SJCRH30 (cell line): ENCODE measurements around the gene MRPL38. TPM values are rescaled to one million over a fixed set of nuclear protein-coding genes. Genes with fewer than 3 reads are reported as not detected.
A peak's percentile ranks its signal among the peaks of the same experiment; 100 is the strongest.

Source experiments
- DNase-seq, 2 experiments: peaks; one replicate each; pipeline ENCODE4 v3.0.0-alpha.2; 2015 to 2020
- H3K27ac ChIP-seq: fragments of 250-450 bp; sonication (Bioruptor Pico); 2 replicates; pipeline ENCODE4 v1.5.1; 2020; ENCODE audit warnings: mild to moderate bottlenecking, moderate library complexity
- H3K27me3 ChIP-seq: fragments of 250-450 bp; sonication (Bioruptor Pico); 2 replicates; pipeline ENCODE4 v1.5.1; 2020; ENCODE audit warnings: mild to moderate bottlenecking, moderate library complexity
- H3K36me3 ChIP-seq: fragments of 250-450 bp; sonication (Bioruptor Pico); 2 replicates; pipeline ENCODE4 v1.5.1; 2020; ENCODE audit warnings: mild to moderate bottlenecking, moderate library complexity
- H3K4me1 ChIP-seq: fragments of 250-450 bp; sonication (Bioruptor Pico); 2 replicates; pipeline ENCODE4 v1.5.1; 2020; ENCODE audit warnings: mild to moderate bottlenecking, moderate library complexity
- H3K4me3 ChIP-seq: fragments of 250-450 bp; sonication (Bioruptor Pico); 2 replicates; pipeline ENCODE4 v1.5.1; 2020; ENCODE audit warnings: mild to moderate bottlenecking, moderate library complexity
- H3K9me3 ChIP-seq: fragments of 250-450 bp; sonication (Bioruptor Pico); replicated peaks from 2 replicates; pipeline ENCODE4 v1.5.1; 2020; ENCODE audit warnings: mild to moderate bottlenecking, moderate library complexity
- total RNA-seq: library from RNA; depleted of rRNA; stranded (reverse); fragments of >200 nt; shearing (Covaris generic); gene quantifications from 2 replicates; pipeline ENCODE4 v1.2.3, GENCODE V29; 2014

Gene MRPL38
- total RNA-seq, 1 experiment from 2014 or later: 43.6 TPM

GRCh38 chr17:75909812-75910274, 5.2 kb upstream of the MRPL38 start:
- 0 out of 2 replicates have a peak, but pooled peaks cover 7% of the 10 kb centered on the region for H3K4me1 ChIP-seq
- H3K4me3 ChIP-seq: no peak overlapping the region
- H3K36me3 ChIP-seq: no peaks in the 10 kb centered on the region
- no peaks in the 10 kb centered on the region for H3K9me3 ChIP-seq
- H3K27ac ChIP-seq: no peak overlapping the region
- DNase-seq: no peak
- H3K27me3 ChIP-seq: no peaks in the 10 kb centered on the region

- Histone ChIP-seq H3K27me3 (no peaks in the 10 kb centered on the region), H3K36me3 (no peaks in the 10 kb centered on the region), H3K4me3 (no peak overlapping the region), H3K27ac (no peak overlapping the region), H3K4me1 (0 out of 2 replicates have a peak, but pooled peaks cover 7% of the 10 kb centered on the region), H3K9me3 (no peaks in the 10 kb centered on the region)
- DNase-seq: no peak
Measured at GRCh38 chr17:75909051-75909811, 4.5 kb upstream of the MRPL38 start.

GRCh38 chr17:75908201-75908600, 3.5 kb upstream of the MRPL38 start:
- no peaks in the 10 kb centered on the region for H3K27me3 ChIP-seq
- no peaks in the 10 kb centered on the region for H3K9me3 ChIP-seq
- no peak overlapping the region for H3K4me3 ChIP-seq
- 0 out of 2 replicates have a peak, but pooled peaks cover 7% of the 10 kb centered on the region for H3K4me1 ChIP-seq
- no peak overlapping the region for H3K27ac ChIP-seq
- DNase-seq: no peak
- H3K36me3 ChIP-seq: no peaks in the 10 kb centered on the region

GRCh38 chr17:75906143-75906884, 1.6 kb upstream of the MRPL38 start:
- no peak for DNase-seq
- H3K4me3 ChIP-seq: no peak overlapping the region
- no peak overlapping the region for H3K27ac ChIP-seq
- peaks cover 5% of the 10 kb centered on the region; the same call in 1 of the 2 replicates for H3K36me3 ChIP-seq
- H3K27me3 ChIP-seq: no peaks in the 10 kb centered on the region
- 0 out of 2 replicates have a peak, but pooled peaks cover 7% of the 10 kb centered on the region for H3K4me1 ChIP-seq
- no peaks in the 10 kb centered on the region for H3K9me3 ChIP-seq

- peaks cover 35% of the 10 kb centered on the region for H3K36me3 ChIP-seq
- no peak overlapping the region for H3K4me3 ChIP-seq
- 0 out of 2 replicates have a peak, but pooled peaks cover 5% of the 10 kb centered on the region for H3K4me1 ChIP-seq
- no peak for DNase-seq
- no peak overlapping the region for H3K27ac ChIP-seq
- no peaks in the 10 kb centered on the region for H3K27me3 ChIP-seq
- no peaks in the 10 kb centered on the region for H3K9me3 ChIP-seq
Measured at GRCh38 chr17:75902406-75902805, 2.3 kb downstream of the MRPL38 start.

DNA sequence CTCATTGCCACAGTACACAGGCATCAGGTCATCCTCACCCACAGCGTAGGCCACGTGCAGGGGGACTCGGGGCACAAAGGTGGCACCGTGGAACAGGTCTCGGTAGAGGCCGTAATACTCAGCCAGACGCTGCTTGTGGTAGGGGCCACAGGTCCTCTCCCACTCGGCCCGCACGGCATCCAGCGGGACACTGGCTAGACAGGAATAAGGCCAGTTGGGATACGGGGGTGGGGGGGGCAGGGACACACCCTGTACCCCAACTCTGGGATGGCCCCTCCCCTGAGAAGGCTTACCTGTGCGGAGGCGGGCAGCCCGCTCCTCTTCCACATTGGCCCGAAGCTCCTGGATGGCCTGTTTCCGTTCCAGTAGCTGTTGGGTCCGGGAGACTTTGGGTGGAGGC, 3.0 kb downstream of the MRPL38 start:
- DNase-seq: no peak
- Histone ChIP-seq H3K27me3 (no peaks in the 10 kb centered on the region), H3K9me3 (no peaks in the 10 kb centered on the region), H3K4me3 (no peak overlapping the region), H3K27ac (no peak overlapping the region), H3K4me1 (0 out of 2 replicates have a peak, but pooled peaks cover 5% of the 10 kb centered on the region), H3K36me3 (peaks cover 36% of the 10 kb centered on the region)

GRCh38 chr17:75900691-75901533, 3.8 kb downstream of the MRPL38 start:
- H3K4me3 ChIP-seq: no peak overlapping the region
- H3K4me1 ChIP-seq: no peaks in the 10 kb centered on the region
- no peaks in the 10 kb centered on the region for H3K27me3 ChIP-seq
- no peak for DNase-seq
- H3K27ac ChIP-seq: no peak overlapping the region
- H3K36me3 ChIP-seq: peaks cover 36% of the 10 kb centered on the region
- no peaks in the 10 kb centered on the region for H3K9me3 ChIP-seq

DNA sequence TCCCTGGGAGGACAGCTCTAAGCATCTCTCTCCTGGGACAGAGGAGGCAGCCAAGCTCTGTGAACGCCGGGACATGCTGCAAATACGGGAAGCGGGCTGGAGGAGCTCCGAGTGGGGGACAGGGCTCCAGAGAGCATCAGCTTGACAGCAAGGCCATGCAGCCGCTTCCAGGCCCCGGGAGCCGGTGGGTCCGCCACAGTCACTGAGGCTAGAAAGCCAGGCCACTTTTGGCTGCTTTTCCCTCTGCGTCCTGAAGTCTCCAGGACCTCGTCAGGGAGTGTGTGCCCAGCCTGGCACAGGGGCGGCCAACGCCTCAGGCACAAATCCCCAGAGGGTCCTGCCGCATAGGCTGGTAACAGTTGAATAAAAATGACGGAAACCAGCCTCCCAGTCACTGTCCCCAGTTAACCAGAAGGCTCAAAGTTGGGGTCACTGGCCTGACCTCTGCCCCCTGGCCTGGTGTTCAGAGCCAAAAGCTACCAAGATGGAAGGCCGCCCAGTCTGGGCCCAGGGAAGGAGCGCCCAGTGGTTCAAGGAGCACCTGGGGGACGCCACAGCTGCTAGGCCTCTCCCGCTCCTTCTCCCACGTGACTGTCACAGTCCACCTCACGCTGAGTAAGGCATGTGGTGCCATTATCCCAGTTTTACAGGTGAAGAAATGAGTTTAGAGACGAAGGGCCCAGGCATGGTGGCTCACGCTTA, 4.8 kb downstream of the MRPL38 start:
- Histone ChIP-seq H3K27me3 (no peaks in the 10 kb centered on the region), H3K4me1 (no peaks in the 10 kb centered on the region), H3K4me3 (no peak overlapping the region), H3K27ac (no peak overlapping the region), H3K36me3 (peaks cover 36% of the 10 kb centered on the region), H3K9me3 (no peaks in the 10 kb centered on the region)
- no peak for DNase-seq

DNA sequence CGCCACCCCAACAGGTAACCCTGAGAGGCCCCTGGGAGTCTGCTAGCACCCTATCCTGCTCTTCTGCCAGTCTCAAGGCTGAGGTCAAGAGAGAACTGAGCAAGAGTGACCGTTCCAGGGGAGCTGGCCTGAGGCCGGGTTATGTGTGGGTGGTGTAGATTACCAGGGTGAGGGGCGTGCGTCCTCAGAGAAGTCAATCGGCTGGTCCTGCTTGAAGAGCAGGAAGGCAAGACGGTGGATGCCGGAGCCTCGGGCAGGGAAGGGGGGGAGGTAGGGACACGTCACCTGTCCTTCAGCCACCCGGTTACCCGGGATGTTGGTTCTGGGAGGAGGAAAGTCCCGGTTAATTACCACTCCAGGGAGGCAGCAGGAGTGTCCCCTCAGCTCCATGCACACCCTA, 5.3 kb downstream of the MRPL38 start:
- Histone ChIP-seq H3K27ac (no peak overlapping the region), H3K4me3 (no peak overlapping the region)

GRCh38 chr17:75898791-75899190, 5.9 kb downstream of the MRPL38 start:
- Histone ChIP-seq H3K36me3 (peaks cover 36% of the 10 kb centered on the region), H3K4me3 (no peak overlapping the region), H3K9me3 (no peaks in the 10 kb centered on the region), H3K27ac (no peak overlapping the region), H3K4me1 (no peaks in the 10 kb centered on the region), H3K27me3 (no peaks in the 10 kb centered on the region)
- DNase-seq: no peak

More for the DNA sequence above, 5.3 kb downstream of the MRPL38 start:
- H3K36me3 ChIP-seq: peaks cover 36% of the 10 kb centered on the region
- H3K9me3 ChIP-seq: no peaks in the 10 kb centered on the region
- H3K4me1 ChIP-seq: no peaks in the 10 kb centered on the region
- DNase-seq: no peak
- H3K27me3 ChIP-seq: no peaks in the 10 kb centered on the region

GRCh38 chr17:75898065-75898464, 6.6 kb downstream of the MRPL38 start:
- Histone ChIP-seq H3K27me3 (no peaks in the 10 kb centered on the region), H3K4me3 (no peak overlapping the region), H3K27ac (no peak overlapping the region), H3K9me3 (no peaks in the 10 kb centered on the region), H3K36me3 (peaks cover 36% of the 10 kb centered on the region), H3K4me1 (no peaks in the 10 kb centered on the region)
- DNase-seq: no peak

- Histone ChIP-seq H3K9me3 (no peaks in the 10 kb centered on the region), H3K27me3 (no peaks in the 10 kb centered on the region)
Measured at GRCh38 chr17:75897160-75898019, 7.3 kb downstream of the MRPL38 start.

GRCh38 chr17:75896415-75897159, 8.1 kb downstream of the MRPL38 start, which contains the start of gene TRIM65:
Gene TRIM65 (minus strand): TSS chr17:75896951. CDS start chr17:75896937, 14 bp downstream.
- H3K27me3 ChIP-seq: no peaks in the 10 kb centered on the region
- peak within 1 kb of the TSS; percentile 52 for H3K27ac ChIP-seq
- H3K36me3 ChIP-seq: peaks cover 34% of the 10 kb centered on the region
- H3K4me1 ChIP-seq: peaks cover 3% of the 10 kb centered on the region; the same call in 1 of the 2 replicates
- H3K9me3 ChIP-seq: no peaks in the 10 kb centered on the region
- peak; percentile 85 for DNase-seq
- H3K4me3 ChIP-seq: peak within 1 kb of the TSS; percentile 67

More at GRCh38 chr17:75897160-75898019, 7.3 kb downstream of the MRPL38 start:
- DNase-seq: no peak
- Histone ChIP-seq H3K27ac (no peak overlapping the region; the same call in 1 of the 2 replicates), H3K4me3 (peak overlapping the region; percentile 67), H3K4me1 (no peaks in the 10 kb centered on the region; the same call in 1 of the 2 replicates), H3K36me3 (peaks cover 36% of the 10 kb centered on the region)
